ENCODE results near the gene OPCML.

OPCML gene

DNA sequence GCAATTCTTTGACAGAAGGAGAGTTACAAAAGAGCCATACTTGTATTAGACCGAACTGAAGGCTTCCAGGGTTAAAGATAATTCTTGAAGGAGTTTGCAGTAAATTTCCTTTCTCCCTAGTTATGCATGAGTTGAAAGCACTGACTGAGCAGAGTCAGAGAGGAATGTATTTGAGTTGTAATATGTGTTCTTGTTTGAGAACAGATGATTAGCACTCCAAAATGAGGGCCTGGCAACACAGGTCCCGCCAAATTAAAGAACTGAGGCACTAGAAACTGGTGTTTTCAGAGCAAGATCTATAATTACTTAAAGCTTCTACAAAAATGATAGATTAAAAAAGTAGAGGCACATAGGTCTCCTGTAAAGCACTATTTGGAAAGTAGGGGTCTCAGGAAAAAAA is 970.4 kb downstream of the OPCML start:
- no peaks in the 10 kb centered on the region for H3F3A ChIP-seq (ENCODE audit: control insufficient read depth, insufficient read depth)
- H3K4me3 ChIP-seq (ENCODE audit: low read length), result no peak overlapping the region
- no peak overlapping the region for H3K27ac ChIP-seq (ENCODE audit: low read depth, low read length)
- no peaks in the 10 kb centered on the region for H3K4me1 ChIP-seq (ENCODE audit: control insufficient read depth, low read length)
- no peak overlapping the region for H3K4me2 ChIP-seq (ENCODE audit: low read length)
- no peaks in the 10 kb centered on the region for H3K36me3 ChIP-seq (ENCODE audit: control insufficient read depth, low read length)
- no peaks in the 10 kb centered on the region for H3K9me2 ChIP-seq (replicated peaks; ENCODE audit: control insufficient read depth, low read length)
- TF ChIP-seq, protein P1, sequence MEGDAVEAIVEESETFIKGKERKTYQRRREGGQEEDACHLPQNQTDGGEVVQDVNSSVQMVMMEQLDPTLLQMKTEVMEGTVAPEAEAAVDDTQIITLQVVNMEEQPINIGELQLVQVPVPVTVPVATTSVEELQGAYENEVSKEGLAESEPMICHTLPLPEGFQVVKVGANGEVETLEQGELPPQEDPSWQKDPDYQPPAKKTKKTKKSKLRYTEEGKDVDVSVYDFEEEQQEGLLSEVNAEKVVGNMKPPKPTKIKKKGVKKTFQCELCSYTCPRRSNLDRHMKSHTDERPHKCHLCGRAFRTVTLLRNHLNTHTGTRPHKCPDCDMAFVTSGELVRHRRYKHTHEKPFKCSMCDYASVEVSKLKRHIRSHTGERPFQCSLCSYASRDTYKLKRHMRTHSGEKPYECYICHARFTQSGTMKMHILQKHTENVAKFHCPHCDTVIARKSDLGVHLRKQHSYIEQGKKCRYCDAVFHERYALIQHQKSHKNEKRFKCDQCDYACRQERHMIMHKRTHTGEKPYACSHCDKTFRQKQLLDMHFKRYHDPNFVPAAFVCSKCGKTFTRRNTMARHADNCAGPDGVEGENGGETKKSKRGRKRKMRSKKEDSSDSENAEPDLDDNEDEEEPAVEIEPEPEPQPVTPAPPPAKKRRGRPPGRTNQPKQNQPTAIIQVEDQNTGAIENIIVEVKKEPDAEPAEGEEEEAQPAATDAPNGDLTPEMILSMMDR (IDR thresholded peaks at IDR 0.05; ENCODE audit: low read depth, low read length, poor library complexity, severe bottlenecking), result no peak
- no peak for TF ChIP-seq EZH2phosphoT487 (IDR thresholded peaks at IDR 0.05; ENCODE audit: borderline replicate concordance, low read length)
- no peaks in the 10 kb centered on the region for H3K27me3 ChIP-seq (ENCODE audit: control insufficient read depth, low read length)
- no peaks in the 10 kb centered on the region for H3K9me3 ChIP-seq (ENCODE audit: control insufficient read depth, insufficient read depth, low read length)
- no peaks in the 10 kb centered on the region for H4K20me1 ChIP-seq (ENCODE audit: control insufficient read depth, insufficient read depth, low read depth, low read length)
- H3K79me2 ChIP-seq (ENCODE audit: control insufficient read depth, low read length), result no peaks in the 10 kb centered on the region

DNA sequence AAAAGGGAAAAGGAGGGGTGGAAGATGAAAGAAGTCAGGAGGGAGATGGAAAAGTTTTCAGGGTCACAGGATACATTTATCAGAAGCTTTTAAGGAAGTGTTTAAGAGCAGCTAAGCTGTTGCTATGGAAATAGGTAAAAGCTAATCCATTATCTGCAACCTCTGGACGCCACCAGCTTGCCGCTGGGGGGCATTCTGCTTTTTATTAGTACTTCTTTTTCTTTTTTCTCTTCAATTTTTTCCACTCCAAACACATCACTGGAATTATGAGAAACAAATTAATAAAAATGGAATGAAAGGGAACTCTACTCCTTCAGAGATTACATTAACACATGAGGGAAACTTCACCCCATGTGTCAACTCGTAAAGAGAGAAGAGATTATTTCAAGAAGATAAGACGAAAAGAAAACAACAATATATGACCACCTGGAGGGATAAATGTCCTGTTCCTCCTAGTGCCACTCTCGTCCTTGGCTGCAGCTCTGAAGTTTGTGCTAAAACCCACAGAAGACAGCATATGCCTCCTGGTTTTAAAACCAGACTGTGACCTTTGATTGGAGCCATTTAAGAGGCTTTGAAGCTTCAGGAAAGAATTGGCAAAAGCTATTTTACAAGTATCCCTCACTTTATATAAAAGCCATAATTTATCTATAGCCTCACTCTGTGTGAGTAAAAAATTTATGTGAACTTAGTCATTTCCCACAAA is 972.8 kb downstream of the OPCML start:
- no peak overlapping the region for H3K4me2 ChIP-seq (ENCODE audit: low read length)
- H3K27ac ChIP-seq (ENCODE audit: low read depth, low read length), result no peak overlapping the region
- no peaks in the 10 kb centered on the region for H3K9me2 ChIP-seq (replicated peaks; ENCODE audit: control insufficient read depth, low read length)

DNA sequence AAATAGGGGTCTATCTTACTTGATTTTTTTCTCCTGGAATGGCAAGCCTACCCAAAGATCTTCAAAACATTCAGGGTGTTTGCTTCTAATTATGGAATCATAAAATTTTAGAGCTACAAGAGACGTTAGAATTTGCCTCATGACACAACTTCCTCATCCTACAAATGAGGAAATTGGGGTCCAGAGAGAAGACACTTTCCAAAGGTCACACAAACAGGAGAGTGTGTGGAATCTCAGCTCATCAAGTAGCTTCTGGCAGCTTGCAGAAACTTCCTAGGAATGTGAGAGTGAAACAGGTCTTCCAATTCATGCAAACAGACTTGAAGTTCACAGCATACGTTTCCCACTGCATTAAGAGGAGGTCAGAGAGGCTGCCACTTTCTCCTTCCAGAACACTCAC is 976.0 kb downstream of the OPCML start:
- no peaks in the 10 kb centered on the region for H4K20me1 ChIP-seq (ENCODE audit: control insufficient read depth, insufficient read depth, low read depth, low read length)
- H3K79me2 ChIP-seq (ENCODE audit: control insufficient read depth, low read length), result no peaks in the 10 kb centered on the region
- H3F3A ChIP-seq (ENCODE audit: control insufficient read depth, insufficient read depth), result no peaks in the 10 kb centered on the region
- H3K36me3 ChIP-seq (ENCODE audit: control insufficient read depth, low read length), result no peaks in the 10 kb centered on the region
- H3K27me3 ChIP-seq (ENCODE audit: control insufficient read depth, low read length), result no peaks in the 10 kb centered on the region
- H3K27ac ChIP-seq (ENCODE audit: low read depth, low read length), result no peak overlapping the region
- H3K4me1 ChIP-seq (ENCODE audit: control insufficient read depth, low read length), result no peaks in the 10 kb centered on the region
- H3K4me3 ChIP-seq (ENCODE audit: low read length), result no peak overlapping the region
- TF ChIP-seq EZH2phosphoT487 (IDR thresholded peaks at IDR 0.05; ENCODE audit: borderline replicate concordance, low read length), result no peak
- TF ChIP-seq, protein P1 (IDR thresholded peaks at IDR 0.05; ENCODE audit: low read depth, low read length, poor library complexity, severe bottlenecking), result no peak
- no peak overlapping the region for H3K4me2 ChIP-seq (ENCODE audit: low read length)
- H3K9me3 ChIP-seq (ENCODE audit: control insufficient read depth, insufficient read depth, low read length), result no peaks in the 10 kb centered on the region
- no peaks in the 10 kb centered on the region for H3K9me2 ChIP-seq (replicated peaks; ENCODE audit: control insufficient read depth, low read length)

More for the DNA sequence above, 972.8 kb downstream of the OPCML start:
- Histone ChIP-seq H4K20me1 (ENCODE audit: control insufficient read depth, insufficient read depth, low read depth, low read length) (no peaks in the 10 kb centered on the region), H3K9me3 (ENCODE audit: control insufficient read depth, insufficient read depth, low read length) (no peaks in the 10 kb centered on the region), H3K4me3 (ENCODE audit: low read length) (no peak overlapping the region), H3K4me1 (ENCODE audit: control insufficient read depth, low read length) (no peaks in the 10 kb centered on the region), H3F3A (ENCODE audit: control insufficient read depth, insufficient read depth) (no peaks in the 10 kb centered on the region), H3K79me2 (ENCODE audit: control insufficient read depth, low read length) (no peaks in the 10 kb centered on the region), H3K36me3 (ENCODE audit: control insufficient read depth, low read length) (no peaks in the 10 kb centered on the region), H3K27me3 (ENCODE audit: control insufficient read depth, low read length) (no peaks in the 10 kb centered on the region)
- no peak for TF ChIP-seq EZH2phosphoT487 (IDR thresholded peaks at IDR 0.05; ENCODE audit: borderline replicate concordance, low read length)
- TF ChIP-seq, protein P1 (IDR thresholded peaks at IDR 0.05; ENCODE audit: low read depth, low read length, poor library complexity, severe bottlenecking), result no peak

Data from DOHH2 (cell line).